ENCODE data around the gene MAST4.
A peak's percentile ranks its signal among the peaks of the same experiment; 100 is the strongest.

Gene MAST4

GRCh38 chr5:66737096-66737495, 140.9 kb downstream of the MAST4 start:
- no peak for DNase-seq (ENCODE audit: low read depth)
- TF ChIP-seq CTCF (IDR thresholded peaks at IDR 0.05; ENCODE audit: insufficient read depth, low read depth, low read length, missing control alignments), result no peak
- H3K4me3 ChIP-seq (ENCODE audit: low read depth, low read length), result no peak overlapping the region

GRCh38 chr5:66738136-66738535, 141.9 kb downstream of the MAST4 start:
- DNase-seq (ENCODE audit: low read depth), result no peak

DNA sequence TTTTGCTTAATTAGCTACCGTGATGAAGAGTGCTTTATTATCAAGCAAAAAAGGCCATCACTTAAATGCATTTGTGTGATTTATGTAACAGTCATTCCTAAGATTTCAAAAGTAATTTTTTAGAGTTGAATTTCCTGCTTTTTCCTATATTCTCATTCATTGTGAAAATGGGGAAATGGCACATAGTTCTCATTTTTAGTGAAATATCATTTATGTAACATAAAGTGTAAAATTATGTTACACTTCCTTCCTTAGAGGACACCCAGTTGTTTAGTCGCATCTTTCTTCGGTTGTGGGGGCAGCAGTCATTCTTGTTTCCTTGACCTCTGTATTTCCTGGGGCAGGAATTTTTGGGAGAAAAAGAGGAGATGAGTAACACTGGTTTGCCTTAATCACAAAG, 142.8 kb downstream of the MAST4 start:
- no peak for TF ChIP-seq CTCF (IDR thresholded peaks at IDR 0.05; ENCODE audit: insufficient read depth, low read depth, low read length, missing control alignments)
- no peak for DNase-seq (ENCODE audit: low read depth)
- H3K4me3 ChIP-seq (ENCODE audit: low read depth, low read length), result no peak overlapping the region

More at GRCh38 chr5:66738136-66738535, 141.9 kb downstream of the MAST4 start:
- no peak overlapping the region for H3K4me3 ChIP-seq (ENCODE audit: low read depth, low read length)
- TF ChIP-seq CTCF (IDR thresholded peaks at IDR 0.05; ENCODE audit: insufficient read depth, low read depth, low read length, missing control alignments), result no peak

GRCh38 chr5:66739951-66740350, 143.8 kb downstream of the MAST4 start:
- no peak for DNase-seq (ENCODE audit: low read depth)
- no peak for TF ChIP-seq CTCF (IDR thresholded peaks at IDR 0.05; ENCODE audit: insufficient read depth, low read depth, low read length, missing control alignments)
- H3K4me3 ChIP-seq (ENCODE audit: low read depth, low read length), result no peak overlapping the region

DNA sequence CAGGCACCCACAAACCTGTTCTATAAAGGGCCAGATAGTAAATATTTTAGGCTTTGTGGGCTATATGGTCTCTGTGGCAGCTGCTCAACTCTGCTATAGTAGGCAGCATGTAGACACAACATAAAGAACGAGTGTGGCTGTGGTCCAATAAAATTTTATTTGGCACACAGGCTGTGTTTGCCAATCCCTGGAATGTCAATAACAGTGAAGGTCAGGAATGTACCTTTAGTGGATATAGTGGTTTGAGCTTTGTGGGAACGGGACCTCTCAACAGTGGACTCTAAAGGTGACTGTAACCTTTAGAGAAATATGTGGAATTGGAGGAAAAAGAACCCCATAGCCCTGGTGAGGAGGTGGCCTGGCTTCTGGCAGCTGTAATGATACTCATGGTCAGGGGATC, 145.2 kb downstream of the MAST4 start:
- H3K4me3 ChIP-seq (ENCODE audit: low read depth, low read length), result no peak overlapping the region
- TF ChIP-seq CTCF (IDR thresholded peaks at IDR 0.05; ENCODE audit: insufficient read depth, low read depth, low read length, missing control alignments), result no peak
- DNase-seq (ENCODE audit: low read depth), result no peak

DNA sequence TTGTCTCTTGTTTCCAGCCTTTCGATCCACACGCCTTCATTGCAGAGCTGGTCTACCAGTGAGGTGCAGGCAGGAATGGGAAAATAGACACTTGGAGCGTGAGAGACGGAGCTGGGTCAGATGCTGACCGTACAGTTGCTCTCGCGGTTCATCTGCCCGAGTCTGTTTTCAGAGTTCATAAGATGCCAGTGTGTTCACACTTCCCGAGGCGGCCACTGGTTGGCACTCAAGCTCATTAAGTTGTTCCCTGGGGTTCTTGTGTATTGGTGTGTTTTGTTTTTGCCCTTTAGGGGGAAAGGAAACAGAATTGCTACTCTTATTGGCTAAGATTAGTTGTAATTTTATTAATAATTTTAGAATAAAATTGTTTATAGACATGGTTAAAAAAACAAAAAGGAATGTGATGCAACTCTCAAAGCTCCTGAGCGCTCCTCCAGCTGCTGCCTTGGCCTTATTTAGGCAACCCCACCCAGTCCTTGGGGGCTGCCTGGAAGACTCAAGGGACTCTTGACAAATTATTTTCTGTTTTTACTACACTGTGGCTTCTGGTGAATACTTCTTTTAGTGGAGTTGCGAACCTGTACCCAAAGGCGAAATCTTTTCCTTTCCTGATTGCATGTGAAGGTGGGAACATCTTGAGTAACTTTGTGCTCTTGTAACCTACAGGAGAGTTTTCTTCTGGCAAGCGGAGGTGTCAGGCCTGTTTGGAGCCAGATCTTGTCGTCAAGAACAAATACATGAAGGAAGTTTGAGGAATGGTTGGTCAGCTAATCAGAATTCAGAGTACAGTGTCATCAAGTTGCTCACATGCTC, 146.1 kb downstream of the MAST4 start:
- no peak overlapping the region for H3K4me3 ChIP-seq (ENCODE audit: low read depth, low read length)
- peak; percentile 8 for DNase-seq (ENCODE audit: low read depth)
- no peak for TF ChIP-seq CTCF (IDR thresholded peaks at IDR 0.05; ENCODE audit: insufficient read depth, low read depth, low read length, missing control alignments)

- no peak for DNase-seq (ENCODE audit: low read depth)
- H3K4me3 ChIP-seq (ENCODE audit: low read depth, low read length), result no peak overlapping the region
- TF ChIP-seq CTCF (IDR thresholded peaks at IDR 0.05; ENCODE audit: insufficient read depth, low read depth, low read length, missing control alignments), result no peak
Observed at GRCh38 chr5:66742896-66743247, 146.7 kb downstream of the MAST4 start.

All from GM12865 (cell line).